Activated T-helper 1 cell treated with anti-CD3 and anti-CD28 coated beads, Interleukin-12 subunit alpha, Interleukin-12 subunit beta, Interleukin-2, Interleukin-4 antibody, amounts not matched to agents 30 ng/mL and 10 ng/mL and 1 ng/mL, durations not matched to agents 14 hours and 24 hours and 36 hours (primary cell): ENCODE data around the gene PRAMEF9. TPM values are rescaled to one million over a fixed set of nuclear protein-coding genes. Genes with fewer than 3 reads are reported as not detected.
"Not testable (repeated sequence)": the region's sequence is repeated elsewhere in the genome, so short reads cannot be mapped to it uniquely, and the experiment has no call there.

Experiments used
- DNase-seq: peaks from one replicate; pipeline ENCODE4 v3.0.0; 2021; ENCODE audit warnings: low spot score
- H3K27ac Mint-ChIP-seq: one replicate; pipeline ENCODE4 v1.8.0; 2021; ENCODE audit warnings: mild to moderate bottlenecking, mixed read lengths
- H3K27me3 Mint-ChIP-seq: one replicate; pipeline ENCODE4 v1.8.0; 2022; ENCODE audit warnings: mild to moderate bottlenecking, moderate library complexity, mixed read lengths; ENCODE audit not compliant: insufficient read depth
- H3K36me3 Mint-ChIP-seq: one replicate; pipeline ENCODE4 v1.8.0; 2021; ENCODE audit warnings: low read depth, mixed read lengths
- H3K4me1 Mint-ChIP-seq: one replicate; pipeline ENCODE4 v1.8.0; 2021; ENCODE audit warnings: low read depth, mixed read lengths
- H3K4me3 Mint-ChIP-seq: one replicate; pipeline ENCODE4 v1.8.0; 2021; ENCODE audit warnings: mild to moderate bottlenecking, moderate library complexity, mixed read lengths
- H3K9me3 Mint-ChIP-seq: one replicate; pipeline ENCODE4 v1.8.0; 2021; ENCODE audit warnings: mixed read lengths
- intact Hi-C: fragments of 100-400 bp; cut with micrococcal nuclease; formaldehyde crosslinking; loops from one replicate; pipeline ENCODE4 v1.15.1; 2024
- total RNA-seq: library from RNA; stranded (reverse); gene quantifications from 2 replicates; pipeline ENCODE4 v1.2.3, GENCODE V29; 2022

Gene PRAMEF9
- not detected in 2 replicates for total RNA-seq

DNA sequence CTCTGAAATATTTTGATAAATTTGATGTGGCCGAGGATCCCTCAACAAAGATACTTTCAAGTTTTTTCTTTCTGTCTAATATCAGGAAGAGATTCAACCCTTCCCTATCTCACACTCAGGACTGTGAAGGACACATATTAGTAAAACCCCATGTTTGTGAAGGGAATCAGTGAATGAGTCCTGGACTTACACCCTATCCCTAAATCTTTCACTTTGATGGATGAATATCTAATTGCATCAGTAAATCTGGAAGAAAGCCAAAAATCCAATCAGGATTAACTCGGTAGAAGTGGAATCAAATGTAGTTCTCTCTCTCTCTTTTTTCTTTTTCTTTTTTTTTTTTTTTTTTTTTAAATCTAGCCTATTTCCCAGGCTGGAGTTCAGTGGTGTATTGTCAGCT, at the start of gene PRAMEF9:
PRAMEF9 (plus strand) TSS at position 301 of the 400 bp plus-strand sequence. CDS start 3,433 bp downstream, outside the sequence.
- H3K36me3 Mint-ChIP-seq, H3K27ac Mint-ChIP-seq, intact Hi-C loops, H3K4me1 Mint-ChIP-seq, H3K27me3 Mint-ChIP-seq, H3K9me3 Mint-ChIP-seq, H3K4me3 Mint-ChIP-seq, DNase-seq: not testable (repeated sequence)

GRCh38 chr1:13155909-13156308, 15.7 kb upstream of the PRAMEF9 start, which contains the start of gene PRAMEF26:
Gene PRAMEF26, minus strand, starts transcription at chr1:13156009. Its CDS starts 2,914 bp downstream, at chr1:13153095.
- H3K4me3 Mint-ChIP-seq, H3K36me3 Mint-ChIP-seq, H3K27ac Mint-ChIP-seq, H3K9me3 Mint-ChIP-seq, H3K4me1 Mint-ChIP-seq, H3K27me3 Mint-ChIP-seq, DNase-seq, intact Hi-C loops: not testable (repeated sequence)

GRCh38 chr1:13165531-13165930, 6.1 kb upstream of the PRAMEF9 start, which contains the start of gene HNRNPCL4:
Gene HNRNPCL4, minus strand, starts transcription at chr1:13165631. Its CDS starts 164 bp downstream, at chr1:13165467.
- H3K36me3 Mint-ChIP-seq, H3K4me3 Mint-ChIP-seq, intact Hi-C loops, H3K27me3 Mint-ChIP-seq, DNase-seq, H3K9me3 Mint-ChIP-seq, H3K4me1 Mint-ChIP-seq, H3K27ac Mint-ChIP-seq: not testable (repeated sequence)

DNA sequence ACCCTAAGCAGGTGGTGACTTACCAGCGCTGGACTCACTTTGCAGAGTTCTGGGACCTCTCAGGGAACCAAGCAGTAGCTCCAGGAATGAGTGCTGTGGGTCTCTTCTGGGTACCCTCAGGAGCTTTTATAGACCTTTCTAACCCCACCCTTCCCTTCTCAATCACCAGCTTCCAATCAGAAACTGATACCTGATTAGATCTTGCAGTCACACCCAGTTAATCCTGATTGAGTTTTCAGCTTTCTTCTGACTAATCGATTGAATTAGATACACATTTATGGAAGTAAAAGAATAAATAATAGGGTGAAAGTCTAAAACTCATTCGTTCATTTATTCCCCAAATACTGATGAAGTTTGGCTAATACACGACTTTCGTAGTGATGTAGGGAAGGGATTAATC, 29.7 kb downstream of the PRAMEF9 start, which contains the start of gene PRAMEF13:
PRAMEF13 (minus strand) TSS at position 101 of the 400 bp plus-strand sequence. CDS start 1,820 bp downstream, outside the sequence.
- H3K4me3 Mint-ChIP-seq, H3K36me3 Mint-ChIP-seq, H3K27ac Mint-ChIP-seq, H3K9me3 Mint-ChIP-seq, H3K27me3 Mint-ChIP-seq, DNase-seq, intact Hi-C loops, H3K4me1 Mint-ChIP-seq: not testable (repeated sequence)

GRCh38 chr1:13208712-13209111, 37.1 kb downstream of the PRAMEF9 start:
- DNase-seq, H3K27me3 Mint-ChIP-seq, H3K4me3 Mint-ChIP-seq, intact Hi-C loops, H3K36me3 Mint-ChIP-seq, H3K9me3 Mint-ChIP-seq, H3K4me1 Mint-ChIP-seq, H3K27ac Mint-ChIP-seq: not testable (repeated sequence)

DNA sequence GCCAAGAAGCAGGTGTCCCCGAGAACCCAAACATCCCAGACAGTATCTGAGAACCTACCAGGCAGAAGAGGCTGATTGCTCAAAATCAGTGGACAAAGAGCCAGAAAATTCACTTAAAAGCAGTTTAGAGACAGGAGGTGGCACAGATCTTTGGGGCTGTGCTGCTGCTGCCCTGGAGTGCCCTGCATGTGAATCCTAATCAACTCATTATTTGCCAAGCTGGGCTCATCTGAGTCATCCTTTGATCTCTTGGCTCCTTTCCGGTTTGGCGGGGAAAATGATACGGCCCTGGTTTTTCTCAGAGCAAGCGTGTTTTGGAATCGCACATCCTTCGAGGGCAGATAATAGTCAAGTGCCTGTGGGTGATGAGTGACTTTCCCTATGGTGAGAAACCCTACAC, 45.0 kb downstream of the PRAMEF9 start:
- intact Hi-C loops, H3K4me3 Mint-ChIP-seq, H3K27me3 Mint-ChIP-seq, H3K27ac Mint-ChIP-seq, DNase-seq, H3K9me3 Mint-ChIP-seq, H3K36me3 Mint-ChIP-seq, H3K4me1 Mint-ChIP-seq: not testable (repeated sequence)

DNA sequence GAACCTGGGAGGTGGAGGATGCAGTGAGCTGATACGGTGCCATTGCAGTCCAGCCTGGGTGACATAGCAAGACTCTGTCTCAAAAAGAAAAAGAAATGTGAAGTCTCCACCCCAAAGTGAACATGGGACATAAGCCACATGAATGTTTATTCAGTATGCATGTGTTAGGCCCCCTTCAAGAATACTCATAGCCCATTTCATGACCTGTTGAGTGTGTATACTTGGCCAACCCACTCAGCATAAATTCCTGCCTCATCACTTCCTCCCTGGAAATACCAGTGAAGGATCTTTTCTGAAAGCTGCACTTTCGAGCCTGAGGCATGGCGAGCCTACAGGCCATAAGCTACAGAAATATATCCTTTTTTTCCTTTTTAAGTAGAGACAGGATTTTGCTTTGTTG, 47.6 kb downstream of the PRAMEF9 start:
- H3K27me3 Mint-ChIP-seq, intact Hi-C loops, H3K36me3 Mint-ChIP-seq, H3K4me3 Mint-ChIP-seq, H3K27ac Mint-ChIP-seq, DNase-seq, H3K4me1 Mint-ChIP-seq, H3K9me3 Mint-ChIP-seq: not testable (repeated sequence)

- H3K9me3 Mint-ChIP-seq, H3K36me3 Mint-ChIP-seq, intact Hi-C loops, H3K4me3 Mint-ChIP-seq, H3K27ac Mint-ChIP-seq, H3K4me1 Mint-ChIP-seq, DNase-seq, H3K27me3 Mint-ChIP-seq: not testable (repeated sequence)
Measured at GRCh38 chr1:13222788-13223187, 51.1 kb downstream of the PRAMEF9 start.

- H3K4me3 Mint-ChIP-seq: no peak overlapping the region
- intact Hi-C loops: no loop called here
- DNase-seq: no peak
- H3K4me1 Mint-ChIP-seq: no peaks in the 10 kb centered on the region
- no peak overlapping the region for H3K27ac Mint-ChIP-seq
- H3K27me3 Mint-ChIP-seq: no peaks in the 10 kb centered on the region
- H3K36me3 Mint-ChIP-seq: no peaks in the 10 kb centered on the region
- H3K9me3 Mint-ChIP-seq: no peaks in the 10 kb centered on the region
Measured at GRCh38 chr1:13224480-13225060, 52.9 kb downstream of the PRAMEF9 start.

DNA sequence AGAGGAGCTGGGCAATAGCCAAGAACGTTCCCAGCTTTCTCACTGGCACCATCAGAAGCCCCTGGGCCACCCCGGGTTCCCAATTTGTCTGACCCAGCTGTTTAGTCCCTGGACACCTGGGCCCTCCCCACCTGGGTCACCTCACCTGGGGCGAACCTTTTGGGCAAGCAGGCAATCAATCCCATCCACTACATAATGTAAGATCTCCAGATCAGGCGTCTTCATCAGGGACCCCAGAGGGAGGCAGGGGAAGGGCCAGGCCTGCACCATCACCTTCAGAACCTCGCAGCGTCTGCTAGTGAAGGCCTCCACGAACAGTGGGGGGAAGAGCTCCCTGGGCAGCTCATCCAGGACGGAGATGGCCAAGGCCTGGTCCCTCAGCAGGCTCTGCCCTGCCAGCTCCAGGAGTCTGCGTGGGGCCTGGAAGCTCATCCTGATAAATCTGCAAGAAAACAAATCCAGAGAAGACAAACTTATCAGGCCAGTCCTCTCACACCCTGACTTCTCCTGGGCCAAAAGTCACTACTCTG, 54.1 kb downstream of the PRAMEF9 start, which contains the start of gene PRAMEF18:
PRAMEF18 (minus strand) TSS at position 480 of the 530 bp plus-strand sequence; CDS start at position 432, 48 bp downstream.
- H3K36me3 Mint-ChIP-seq, DNase-seq, H3K27me3 Mint-ChIP-seq, H3K9me3 Mint-ChIP-seq, intact Hi-C loops, H3K4me3 Mint-ChIP-seq, H3K4me1 Mint-ChIP-seq, H3K27ac Mint-ChIP-seq: not testable (repeated sequence)

- H3K27me3 Mint-ChIP-seq, H3K9me3 Mint-ChIP-seq, H3K4me3 Mint-ChIP-seq, H3K27ac Mint-ChIP-seq, intact Hi-C loops, DNase-seq, H3K36me3 Mint-ChIP-seq, H3K4me1 Mint-ChIP-seq: not testable (repeated sequence)
Measured at GRCh38 chr1:13227271-13228055, 55.8 kb downstream of the PRAMEF9 start.

GRCh38 chr1:13228343-13228781, 56.7 kb downstream of the PRAMEF9 start:
- no peaks in the 10 kb centered on the region for H3K36me3 Mint-ChIP-seq
- no peak overlapping the region for H3K4me3 Mint-ChIP-seq
- no peak overlapping the region for H3K27ac Mint-ChIP-seq
- no peaks in the 10 kb centered on the region for H3K4me1 Mint-ChIP-seq
- intact Hi-C loops: no loop called here
- no peak for DNase-seq
- no peaks in the 10 kb centered on the region for H3K27me3 Mint-ChIP-seq
- H3K9me3 Mint-ChIP-seq: no peaks in the 10 kb centered on the region
